K562 (cell line): ENCODE data around the gene C10orf90. TPM values are rescaled to one million over a fixed set of nuclear protein-coding genes. Genes with fewer than 3 reads are reported as not detected.

ENCODE experiments used
- FUS ChIP-seq: fragments of 200-400 bp; formaldehyde crosslinking; optimal IDR thresholded peaks from 2 replicates; pipeline ENCODE3; 2017; ENCODE audit warnings: low read depth, low read length
- PHF20 ChIP-seq: fragments of 450-650 bp; IDR thresholded peaks from 2 replicates; pipeline ENCODE4 v1.6.1; 2018; ENCODE audit not compliant: partially characterized antibody
- polyA plus RNA-seq, 8 experiments: library from polyadenylated mRNA; depleted of rRNA in 4 of 8; stranded (reverse) in 5 of 8; unstranded in 3 of 8; fragments of >200 nt; fragmentation: Nextera tagmentation in 2 of 8; fragmentation: Illumina TruSeq in 1 of 8; extraction: Ambion mirVana in 2 of 8; extraction: Trizol in 1 of 8; gene quantifications; 2 replicates each; pipeline versions ENCODE4 v1.2.1 to v1.2.3, GENCODE V29; 2011 to 2014; ENCODE audit warnings: inconsistent platforms in 1 of 8, missing spikeins in 1 of 8
- total RNA-seq, 7 experiments: library from RNA; depleted of rRNA in 6 of 7; stranded (reverse); fragments of >200 nt in 6 of 7; fragmentation: Illumina TruSeq in 2 of 7; extraction: Trizol in 2 of 7; gene quantifications; 2 replicates each; pipeline versions ENCODE4 v1.2.1 to v1.2.3, GENCODE V29; 2011 to 2021; ENCODE audit warnings: low replicate concordance in 1 of 7
- TF ChIP-seq, protein P1 (sequence below): fragments of 450-650 bp; IDR thresholded peaks from 2 replicates; pipeline ENCODE4 v1.6.1; 2016; ENCODE audit warnings: borderline replicate concordance
- TF ChIP-seq, protein P2 (sequence below), 2 experiments: IDR thresholded peaks; 2 replicates each; pipeline ENCODE4 v1.6.1; 2011; ENCODE audit warnings: borderline replicate concordance in 1 of 2, control low read depth in 1 of 2, low read depth in 1 of 2, low read length in 1 of 2, mild to moderate bottlenecking in 1 of 2, mixed read lengths in 1 of 2, moderate library complexity in 1 of 2; ENCODE audit not compliant: insufficient read depth in 1 of 2, insufficient read length in 1 of 2, poor library complexity in 1 of 2, severe bottlenecking in 1 of 2; ENCODE audit errors: extremely low read depth in 1 of 2
- TF ChIP-seq, protein P3 (sequence below): sonication (generic); formaldehyde crosslinking; IDR thresholded peaks from 2 replicates; pipeline ENCODE4 v1.4.0; 2020; ENCODE audit warnings: mild to moderate bottlenecking, missing genetic modification reagents
- TF ChIP-seq, protein P4 (sequence below), 2 experiments: fragments of 150-350 bp in 1 of 2; IDR thresholded peaks; 2 replicates each; pipeline ENCODE4 v1.6.1; 2012 to 2016; ENCODE audit warnings: low read depth in 2 of 2, low read length in 2 of 2, mild to moderate bottlenecking in 1 of 2, moderate library complexity in 1 of 2

C10orf90 gene
- total and polyA plus RNA-seq, 9 of the 15 experiments (the other 6 are each of a cell fraction or from before 2014, with no cell fraction given): not detected

DNA sequence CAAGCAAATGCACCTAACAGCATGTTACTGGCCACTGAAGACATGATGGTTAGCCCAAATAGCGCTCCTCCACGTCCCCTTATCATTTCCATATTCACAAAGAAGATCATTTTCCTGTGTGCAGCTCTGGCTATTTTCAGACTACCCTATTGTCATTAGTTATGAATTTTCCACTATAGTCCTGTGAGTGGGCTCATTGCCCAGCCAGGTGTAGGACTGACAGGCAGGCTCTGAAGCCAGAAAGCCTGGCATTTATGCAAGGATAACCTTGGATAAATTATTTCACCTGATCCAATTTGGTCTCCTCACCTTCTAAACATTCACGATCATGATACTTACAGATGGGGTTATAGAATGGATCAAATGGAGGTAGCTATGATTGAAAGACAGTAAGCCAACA is 104.6 kb downstream of the C10orf90 start (continued):
- TF ChIP-seq, protein P1, sequence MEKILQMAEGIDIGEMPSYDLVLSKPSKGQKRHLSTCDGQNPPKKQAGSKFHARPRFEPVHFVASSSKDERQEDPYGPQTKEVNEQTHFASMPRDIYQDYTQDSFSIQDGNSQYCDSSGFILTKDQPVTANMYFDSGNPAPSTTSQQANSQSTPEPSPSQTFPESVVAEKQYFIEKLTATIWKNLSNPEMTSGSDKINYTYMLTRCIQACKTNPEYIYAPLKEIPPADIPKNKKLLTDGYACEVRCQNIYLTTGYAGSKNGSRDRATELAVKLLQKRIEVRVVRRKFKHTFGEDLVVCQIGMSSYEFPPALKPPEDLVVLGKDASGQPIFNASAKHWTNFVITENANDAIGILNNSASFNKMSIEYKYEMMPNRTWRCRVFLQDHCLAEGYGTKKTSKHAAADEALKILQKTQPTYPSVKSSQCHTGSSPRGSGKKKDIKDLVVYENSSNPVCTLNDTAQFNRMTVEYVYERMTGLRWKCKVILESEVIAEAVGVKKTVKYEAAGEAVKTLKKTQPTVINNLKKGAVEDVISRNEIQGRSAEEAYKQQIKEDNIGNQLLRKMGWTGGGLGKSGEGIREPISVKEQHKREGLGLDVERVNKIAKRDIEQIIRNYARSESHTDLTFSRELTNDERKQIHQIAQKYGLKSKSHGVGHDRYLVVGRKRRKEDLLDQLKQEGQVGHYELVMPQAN: no peak
- TF ChIP-seq, protein P2, sequence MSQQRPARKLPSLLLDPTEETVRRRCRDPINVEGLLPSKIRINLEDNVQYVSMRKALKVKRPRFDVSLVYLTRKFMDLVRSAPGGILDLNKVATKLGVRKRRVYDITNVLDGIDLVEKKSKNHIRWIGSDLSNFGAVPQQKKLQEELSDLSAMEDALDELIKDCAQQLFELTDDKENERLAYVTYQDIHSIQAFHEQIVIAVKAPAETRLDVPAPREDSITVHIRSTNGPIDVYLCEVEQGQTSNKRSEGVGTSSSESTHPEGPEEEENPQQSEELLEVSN (IDR thresholded peaks at IDR 0.05; ENCODE audit: borderline replicate concordance in 1 of 2, extremely low read depth in 1 of 2, insufficient read depth in 1 of 2, insufficient read length in 1 of 2, low read depth in 1 of 2, low read length in 1 of 2, poor library complexity in 1 of 2, severe bottlenecking in 1 of 2): no peak
- TF ChIP-seq, protein P3, sequence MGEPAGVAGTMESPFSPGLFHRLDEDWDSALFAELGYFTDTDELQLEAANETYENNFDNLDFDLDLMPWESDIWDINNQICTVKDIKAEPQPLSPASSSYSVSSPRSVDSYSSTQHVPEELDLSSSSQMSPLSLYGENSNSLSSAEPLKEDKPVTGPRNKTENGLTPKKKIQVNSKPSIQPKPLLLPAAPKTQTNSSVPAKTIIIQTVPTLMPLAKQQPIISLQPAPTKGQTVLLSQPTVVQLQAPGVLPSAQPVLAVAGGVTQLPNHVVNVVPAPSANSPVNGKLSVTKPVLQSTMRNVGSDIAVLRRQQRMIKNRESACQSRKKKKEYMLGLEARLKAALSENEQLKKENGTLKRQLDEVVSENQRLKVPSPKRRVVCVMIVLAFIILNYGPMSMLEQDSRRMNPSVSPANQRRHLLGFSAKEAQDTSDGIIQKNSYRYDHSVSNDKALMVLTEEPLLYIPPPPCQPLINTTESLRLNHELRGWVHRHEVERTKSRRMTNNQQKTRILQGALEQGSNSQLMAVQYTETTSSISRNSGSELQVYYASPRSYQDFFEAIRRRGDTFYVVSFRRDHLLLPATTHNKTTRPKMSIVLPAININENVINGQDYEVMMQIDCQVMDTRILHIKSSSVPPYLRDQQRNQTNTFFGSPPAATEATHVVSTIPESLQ: no peak
- no peak for TF ChIP-seq FUS
- no peak for TF ChIP-seq PHF20
- TF ChIP-seq, protein P4, sequence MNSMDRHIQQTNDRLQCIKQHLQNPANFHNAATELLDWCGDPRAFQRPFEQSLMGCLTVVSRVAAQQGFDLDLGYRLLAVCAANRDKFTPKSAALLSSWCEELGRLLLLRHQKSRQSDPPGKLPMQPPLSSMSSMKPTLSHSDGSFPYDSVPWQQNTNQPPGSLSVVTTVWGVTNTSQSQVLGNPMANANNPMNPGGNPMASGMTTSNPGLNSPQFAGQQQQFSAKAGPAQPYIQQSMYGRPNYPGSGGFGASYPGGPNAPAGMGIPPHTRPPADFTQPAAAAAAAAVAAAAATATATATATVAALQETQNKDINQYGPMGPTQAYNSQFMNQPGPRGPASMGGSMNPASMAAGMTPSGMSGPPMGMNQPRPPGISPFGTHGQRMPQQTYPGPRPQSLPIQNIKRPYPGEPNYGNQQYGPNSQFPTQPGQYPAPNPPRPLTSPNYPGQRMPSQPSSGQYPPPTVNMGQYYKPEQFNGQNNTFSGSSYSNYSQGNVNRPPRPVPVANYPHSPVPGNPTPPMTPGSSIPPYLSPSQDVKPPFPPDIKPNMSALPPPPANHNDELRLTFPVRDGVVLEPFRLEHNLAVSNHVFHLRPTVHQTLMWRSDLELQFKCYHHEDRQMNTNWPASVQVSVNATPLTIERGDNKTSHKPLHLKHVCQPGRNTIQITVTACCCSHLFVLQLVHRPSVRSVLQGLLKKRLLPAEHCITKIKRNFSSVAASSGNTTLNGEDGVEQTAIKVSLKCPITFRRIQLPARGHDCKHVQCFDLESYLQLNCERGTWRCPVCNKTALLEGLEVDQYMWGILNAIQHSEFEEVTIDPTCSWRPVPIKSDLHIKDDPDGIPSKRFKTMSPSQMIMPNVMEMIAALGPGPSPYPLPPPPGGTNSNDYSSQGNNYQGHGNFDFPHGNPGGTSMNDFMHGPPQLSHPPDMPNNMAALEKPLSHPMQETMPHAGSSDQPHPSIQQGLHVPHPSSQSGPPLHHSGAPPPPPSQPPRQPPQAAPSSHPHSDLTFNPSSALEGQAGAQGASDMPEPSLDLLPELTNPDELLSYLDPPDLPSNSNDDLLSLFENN (IDR thresholded peaks at IDR 0.05; ENCODE audit: low read depth in 2 of 2, low read length in 2 of 2): no peak
